ENCODE results near the gene BPHL.
"Not testable (repeated sequence)": the region's sequence is repeated elsewhere in the genome, so short reads cannot be mapped to it uniquely, and the experiment has no call there.

- TF ChIP-seq, protein P1, sequence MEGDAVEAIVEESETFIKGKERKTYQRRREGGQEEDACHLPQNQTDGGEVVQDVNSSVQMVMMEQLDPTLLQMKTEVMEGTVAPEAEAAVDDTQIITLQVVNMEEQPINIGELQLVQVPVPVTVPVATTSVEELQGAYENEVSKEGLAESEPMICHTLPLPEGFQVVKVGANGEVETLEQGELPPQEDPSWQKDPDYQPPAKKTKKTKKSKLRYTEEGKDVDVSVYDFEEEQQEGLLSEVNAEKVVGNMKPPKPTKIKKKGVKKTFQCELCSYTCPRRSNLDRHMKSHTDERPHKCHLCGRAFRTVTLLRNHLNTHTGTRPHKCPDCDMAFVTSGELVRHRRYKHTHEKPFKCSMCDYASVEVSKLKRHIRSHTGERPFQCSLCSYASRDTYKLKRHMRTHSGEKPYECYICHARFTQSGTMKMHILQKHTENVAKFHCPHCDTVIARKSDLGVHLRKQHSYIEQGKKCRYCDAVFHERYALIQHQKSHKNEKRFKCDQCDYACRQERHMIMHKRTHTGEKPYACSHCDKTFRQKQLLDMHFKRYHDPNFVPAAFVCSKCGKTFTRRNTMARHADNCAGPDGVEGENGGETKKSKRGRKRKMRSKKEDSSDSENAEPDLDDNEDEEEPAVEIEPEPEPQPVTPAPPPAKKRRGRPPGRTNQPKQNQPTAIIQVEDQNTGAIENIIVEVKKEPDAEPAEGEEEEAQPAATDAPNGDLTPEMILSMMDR (IDR thresholded peaks at IDR 0.05; ENCODE audit: borderline replicate concordance, extremely low read depth, low read length, poor library complexity, severe bottlenecking): not testable (repeated sequence)
- not testable (repeated sequence) for TF ChIP-seq EZH2 (IDR thresholded peaks at IDR 0.05; ENCODE audit: borderline replicate concordance, low read depth, low read length, severe bottlenecking)
These were observed 49.5 kb downstream of the BPHL start for GRCh38 chr6:3168046-3168445.
